HG03575 (cell line): ENCODE results near the gene EXOC2.

Experiments
- ATAC-seq: cut with Tn5 transposase; IDR thresholded peaks from one replicate; pipeline ENCODE4 v1.9.1; 2021; ENCODE audit not compliant: unreplicated experiment, insufficient number of reproducible peaks, low FRiP score; ENCODE audit errors: extremely low read depth

EXOC2 gene

DNA sequence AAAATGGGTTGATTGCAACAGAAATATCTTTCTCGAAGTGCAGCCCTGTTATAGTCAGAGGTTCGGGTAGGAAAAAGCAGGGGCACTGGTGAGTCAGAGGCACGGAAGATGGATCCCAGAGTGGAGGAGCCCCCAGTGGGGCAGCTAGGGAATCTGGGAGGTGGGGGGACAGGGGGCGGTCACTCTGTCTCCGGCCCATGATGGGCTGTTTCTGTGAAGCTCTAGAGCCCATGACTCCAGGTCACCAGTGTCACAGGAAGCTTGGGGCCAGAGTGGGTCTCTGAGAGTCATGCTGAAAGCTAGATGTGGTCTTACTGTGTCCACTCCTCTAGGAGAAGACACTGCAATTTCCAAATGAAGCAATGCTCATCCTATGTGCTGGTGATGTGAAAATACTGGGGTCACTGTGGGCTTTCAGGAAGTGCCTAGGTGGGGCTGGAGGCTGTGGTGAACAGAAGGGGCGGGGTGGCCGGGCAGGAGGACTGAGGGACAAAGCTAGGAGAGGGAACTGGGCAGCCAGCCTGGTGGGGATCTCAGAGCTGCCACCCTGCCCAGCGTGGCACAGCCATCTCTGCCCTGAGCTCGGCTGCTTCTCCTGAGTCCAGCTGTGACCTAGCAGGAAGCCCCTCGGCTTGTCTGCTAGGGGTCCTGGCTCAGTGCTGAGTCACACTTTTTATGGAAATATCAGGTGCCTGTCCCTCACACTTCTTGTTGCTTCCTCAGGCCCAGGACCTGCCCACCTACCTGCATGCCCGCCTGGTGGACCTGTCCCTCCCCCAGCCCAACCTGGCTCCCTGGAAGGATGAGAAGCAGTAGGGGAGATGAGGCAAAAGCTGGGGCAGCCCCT, 247.1 kb downstream of the EXOC2 start:
- ATAC-seq: no peak

DNA sequence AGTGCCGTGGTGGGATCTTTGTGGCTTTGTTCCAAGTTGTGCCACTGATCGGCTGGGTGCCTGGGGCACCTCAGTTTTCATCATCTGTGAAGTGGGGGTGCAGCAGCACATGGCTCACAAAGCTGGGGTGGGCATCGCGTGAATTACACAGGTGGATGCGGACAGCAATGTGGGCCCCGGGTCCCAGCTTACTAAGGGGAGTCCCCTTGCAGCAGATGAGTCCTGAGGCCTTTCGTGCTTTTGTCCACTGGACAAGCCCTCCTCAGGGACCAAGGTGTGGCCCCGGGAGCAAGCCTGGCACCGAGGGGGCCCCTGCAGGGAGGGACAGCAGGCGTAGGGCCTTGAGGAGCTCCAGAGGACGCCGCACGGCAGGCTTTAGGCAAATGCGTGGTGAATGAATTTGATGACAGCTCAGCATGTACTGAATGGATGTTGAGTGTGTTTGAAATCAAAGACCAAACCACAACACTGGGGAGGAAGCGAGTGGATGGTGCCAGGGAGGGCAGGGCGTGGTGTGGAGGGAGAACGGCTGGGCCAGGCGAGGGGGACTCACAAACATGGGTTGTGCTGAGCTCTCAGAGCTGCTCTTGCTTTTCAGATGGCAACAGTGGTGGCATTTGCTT, 248.2 kb downstream of the EXOC2 start:
- ATAC-seq: no peak

DNA sequence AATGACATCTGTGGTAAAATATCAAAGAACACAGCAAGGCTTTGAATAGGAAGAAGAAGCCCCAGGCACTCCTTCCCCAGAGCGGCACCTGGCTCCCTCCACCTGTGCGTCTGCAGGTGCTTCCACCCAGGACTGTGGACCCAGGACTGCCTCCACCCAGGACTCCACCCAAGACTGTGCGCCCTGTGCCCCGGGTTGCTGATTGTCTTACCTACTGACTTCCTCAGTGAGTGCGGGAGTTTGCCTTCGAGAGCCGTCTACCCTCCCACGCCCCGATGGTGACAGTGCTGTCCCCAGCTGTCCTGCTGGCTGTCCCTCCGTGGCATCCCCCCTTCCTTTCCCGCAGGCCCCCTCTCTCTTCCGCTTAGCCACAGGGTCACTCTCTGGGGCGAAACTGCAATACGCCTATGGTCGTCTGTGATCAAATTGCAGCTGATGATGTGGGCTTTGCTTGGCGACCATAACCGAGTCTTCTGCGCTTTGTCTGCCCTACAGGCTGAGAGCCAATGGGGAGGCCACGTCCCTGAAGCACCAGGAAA, 249.2 kb downstream of the EXOC2 start:
- ATAC-seq: no peak

DNA sequence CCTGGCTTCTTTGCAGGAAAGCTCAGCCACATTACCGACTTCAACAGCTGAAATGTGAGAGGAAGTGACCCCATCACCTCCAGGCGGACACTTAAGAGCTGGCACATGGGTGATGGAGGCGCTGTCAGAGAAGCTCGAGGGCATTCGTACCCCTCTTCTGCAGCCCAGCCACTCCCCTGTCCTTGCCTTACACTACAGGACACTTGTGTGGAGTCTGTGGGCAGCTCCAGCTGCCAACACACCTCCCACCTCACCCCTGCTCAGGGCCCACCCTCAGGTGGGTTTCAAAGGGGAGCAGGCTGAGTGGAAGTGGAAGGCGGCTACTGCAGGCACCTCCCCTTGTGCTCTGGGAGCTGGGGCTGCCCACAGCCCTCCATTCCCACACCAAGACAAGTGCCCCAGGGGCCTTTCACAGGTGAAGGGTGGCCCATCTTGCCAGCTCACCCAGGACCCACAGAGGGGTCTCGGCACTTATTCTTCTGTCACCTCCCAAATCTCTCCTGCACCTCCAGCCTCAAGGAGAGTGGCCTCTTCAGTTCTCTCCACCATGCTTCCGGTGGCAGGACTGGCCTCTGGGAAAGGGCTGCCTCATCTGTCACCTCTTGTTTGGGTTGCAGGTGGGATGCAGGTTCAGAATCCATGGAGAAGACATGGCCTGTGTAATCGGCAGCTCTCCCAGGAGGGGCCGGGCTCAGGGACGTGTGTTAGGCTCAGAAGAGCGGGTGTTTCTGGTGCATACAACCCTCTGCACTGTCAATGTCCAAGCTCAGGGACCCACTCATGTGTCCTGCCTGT, 251.6 kb downstream of the EXOC2 start:
- ATAC-seq: no peak

DNA sequence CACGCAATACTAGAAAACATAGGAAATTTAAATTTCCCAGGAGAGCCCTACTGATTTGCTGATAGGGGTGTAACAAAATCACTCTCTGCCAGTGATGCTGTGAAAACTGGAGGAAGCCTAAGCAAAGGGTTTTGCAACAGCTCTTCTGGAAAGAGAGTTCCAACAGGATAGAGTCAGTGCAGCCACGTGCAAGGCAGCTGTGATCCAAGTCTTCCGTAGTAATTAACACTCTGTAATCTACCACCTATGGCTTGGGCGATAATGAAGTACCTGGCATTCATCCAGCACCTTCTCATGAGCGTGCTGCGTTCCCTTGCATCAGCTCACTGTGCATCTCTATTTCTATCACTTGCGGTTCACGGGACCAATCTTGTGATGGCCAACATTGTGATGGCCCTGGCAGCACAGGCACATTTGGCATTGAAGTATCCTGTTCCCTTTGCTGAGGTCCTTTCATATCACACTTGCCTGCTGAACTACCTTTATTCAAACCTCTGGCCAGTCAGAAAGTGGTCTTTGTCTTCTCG, 253.2 kb downstream of the EXOC2 start:
- ATAC-seq: no peak

DNA sequence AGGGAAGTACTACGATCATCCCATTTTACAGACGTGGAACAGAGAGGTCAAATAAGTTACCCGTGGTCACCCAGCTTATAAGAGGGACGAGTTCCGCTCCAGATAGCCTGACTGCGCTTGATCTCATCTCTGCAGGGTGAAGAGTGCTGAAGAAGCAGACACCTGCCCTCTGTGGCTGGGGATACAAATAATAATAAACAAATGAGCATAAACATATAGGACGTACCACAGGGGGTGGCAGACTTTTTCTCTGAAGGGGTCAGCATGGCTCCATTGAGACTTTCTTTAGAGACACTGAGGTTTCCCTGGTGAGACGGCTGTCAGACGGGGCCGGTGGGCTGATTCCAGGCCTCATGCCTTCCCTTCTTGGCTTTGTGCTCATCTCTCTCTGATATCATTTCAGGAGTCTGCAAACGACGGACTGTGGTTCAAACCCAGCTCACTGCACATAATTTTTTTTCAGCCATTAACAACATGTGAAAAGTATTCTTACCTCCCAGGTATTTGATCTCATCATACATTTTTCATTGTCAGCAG, 254.2 kb downstream of the EXOC2 start:
- no peak for ATAC-seq

DNA sequence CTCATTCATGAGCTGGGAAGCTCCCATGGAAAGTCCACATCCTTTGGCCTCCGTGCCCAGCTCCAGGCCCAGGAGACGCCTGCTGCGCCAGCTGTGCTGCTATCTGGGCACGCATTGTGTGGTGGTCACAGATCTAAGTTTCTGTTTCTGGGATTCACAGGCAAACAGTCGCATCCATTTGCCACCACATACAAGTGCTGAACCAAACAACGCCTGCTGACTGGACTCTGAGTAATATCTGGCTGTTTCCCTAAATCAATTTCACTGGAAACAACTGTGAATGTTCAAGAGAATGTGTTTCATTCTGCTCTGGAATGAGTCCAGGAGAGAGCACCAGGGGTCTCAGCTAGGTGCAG, 255.9 kb downstream of the EXOC2 start:
- no peak for ATAC-seq

DNA sequence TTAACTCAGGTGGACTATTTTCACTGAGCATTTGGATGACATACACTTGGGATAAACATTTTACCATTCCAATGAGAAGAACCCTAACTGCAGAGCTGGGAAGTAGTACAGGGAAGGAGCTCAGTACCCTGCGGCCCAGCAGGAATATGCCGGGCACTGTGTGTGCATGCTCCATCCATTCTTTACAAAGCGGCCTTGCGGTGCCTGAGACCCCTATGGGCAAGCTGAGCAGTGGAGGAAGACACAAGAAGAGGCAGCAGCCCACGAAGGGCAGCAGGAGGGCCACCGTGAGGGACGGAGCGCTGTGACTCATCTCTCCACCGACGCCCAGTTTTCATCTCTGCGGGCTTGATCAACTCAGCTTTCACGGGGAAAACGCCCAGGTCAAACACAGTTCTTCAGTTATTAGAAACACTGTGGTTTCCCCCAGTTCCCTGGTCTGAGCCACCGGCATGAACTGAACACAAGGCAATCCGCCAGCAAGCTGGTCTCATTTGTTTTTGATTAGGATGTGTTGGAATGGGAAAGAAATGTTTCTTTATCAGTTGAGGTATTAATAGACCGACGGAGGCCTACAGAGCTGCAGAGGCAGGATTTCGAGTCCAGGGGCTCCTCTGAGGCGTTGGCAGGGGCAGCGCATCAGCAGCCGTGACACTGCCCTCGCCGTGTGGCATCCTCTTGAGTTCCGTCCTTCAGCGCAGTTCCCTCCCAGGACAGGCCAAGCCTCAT, 256.5 kb downstream of the EXOC2 start:
- ATAC-seq: no peak

DNA sequence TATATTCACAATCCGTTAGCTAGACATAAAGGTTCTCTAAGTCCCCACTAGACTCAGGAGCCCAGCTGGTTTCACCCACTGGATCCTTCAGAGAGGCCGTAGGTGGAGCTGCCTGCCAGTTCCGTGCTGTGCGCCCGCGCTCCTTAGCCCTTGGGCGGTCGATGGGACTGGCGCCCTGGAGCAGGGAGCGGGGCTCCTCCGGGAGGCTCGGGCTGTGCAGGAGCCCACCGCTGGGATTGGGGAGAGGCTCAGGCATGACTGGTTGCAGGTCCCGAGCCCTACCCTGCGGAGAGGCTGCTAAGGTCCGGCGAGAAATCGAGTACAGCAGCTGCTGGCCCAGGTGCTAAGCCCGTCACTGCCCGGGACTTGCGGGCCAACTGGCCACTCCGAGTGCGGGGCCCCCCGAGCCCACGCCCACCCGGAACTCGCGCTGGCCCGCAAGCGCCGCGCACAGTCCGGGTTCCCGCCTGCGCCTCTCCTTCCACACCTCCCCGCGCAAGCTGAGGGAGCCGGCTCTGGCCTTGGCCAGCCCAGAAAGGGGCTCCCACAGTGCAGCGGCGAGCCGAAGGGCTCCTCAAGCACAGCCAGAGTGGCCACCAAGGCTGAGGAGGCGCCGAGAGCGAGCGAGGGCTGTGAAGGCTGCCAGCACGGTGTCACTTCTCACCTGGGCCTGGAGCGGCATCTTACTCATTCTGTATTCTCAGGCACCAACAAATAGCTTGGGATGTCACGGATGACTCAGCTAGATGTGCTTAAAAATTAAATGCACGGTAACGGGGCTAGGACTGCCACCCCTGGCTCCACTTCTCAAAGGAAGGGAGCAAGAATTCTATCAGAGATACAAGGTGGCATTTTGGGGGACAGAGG, 257.3 kb downstream of the EXOC2 start:
- ATAC-seq: no peak
